ENCODE measurements around the gene GOLGA2. TPM values are rescaled to one million over a fixed set of nuclear protein-coding genes. Genes with fewer than 3 reads are reported as not detected.

GOLGA2 gene
- total RNA-seq, 1 experiment from 2014 or later, result 51.0 TPM

- no peaks in the 10 kb centered on the region for H3K79me2 ChIP-seq (ENCODE audit: insufficient read depth, low read length)
- no peaks in the 10 kb centered on the region for H3K4me1 ChIP-seq (ENCODE audit: insufficient read depth, low read length)
- Mint-ChIP-seq H3K4me1 (peaks cover 0 to 5% of the 10 kb centered on the region in 2 experiments; a peak in 2 of 4 replicates), H3K9me3 (no peaks in the 10 kb centered on the region), H3K27me3 (ENCODE audit: low read depth) (no peaks in the 10 kb centered on the region), H3K4me3 (no peak overlapping the region), H3K36me3 (ENCODE audit: insufficient read depth in 1 of 3, low read depth in 3 of 3) (peaks cover 3 to 9% (median 7%) of the 10 kb centered on the region in 3 experiments; a peak in 4 of 7 replicates), H3K27ac (no peak overlapping the region)
- H3K9me3 ChIP-seq (ENCODE audit: control insufficient read depth, low read depth, low read length), result no peaks in the 10 kb centered on the region
- H2BK120ac ChIP-seq (ENCODE audit: low read depth, low read length, poor library complexity, severe bottlenecking), result no peak overlapping the region
- no peak overlapping the region for H3K4ac ChIP-seq (ENCODE audit: low read depth, low read length)
- H4K91ac ChIP-seq (ENCODE audit: insufficient read length, low read depth, low read length), result no peak overlapping the region
- H3K18ac ChIP-seq (ENCODE audit: insufficient read length, low read depth, low read length), result no peak overlapping the region
- no peak overlapping the region for H2BK5ac ChIP-seq (ENCODE audit: insufficient read length, low read length)
- no peak overlapping the region for H2BK15ac ChIP-seq (ENCODE audit: low read depth, low read length)
- WGBS (ENCODE audit: extremely low coverage, insufficient read length, low lambda C conversion rate), result no CpG with 5 or more reads among the region's 2 CpGs
- H4K5ac ChIP-seq (ENCODE audit: insufficient read length, low read depth, low read length), result no peak overlapping the region
- no peak for DNase-seq
- no peak overlapping the region for H2AK5ac ChIP-seq (ENCODE audit: insufficient read length, low read length)
- no peak overlapping the region for H3K9ac ChIP-seq (ENCODE audit: extremely low read depth, insufficient read length, low read length)
- no peak overlapping the region for H3K27ac ChIP-seq (ENCODE audit: insufficient read length, low read depth, low read length)
- no peak overlapping the region for H4K8ac ChIP-seq (replicated peaks; ENCODE audit: insufficient read length, low read depth, low read length)
- no peaks in the 10 kb centered on the region for H3K79me1 ChIP-seq (ENCODE audit: insufficient read depth, low read depth, low read length, poor library complexity, severe bottlenecking)
- no peaks in the 10 kb centered on the region for H4K20me1 ChIP-seq (ENCODE audit: control insufficient read depth, insufficient read depth, insufficient read length)
- H3K27me3 ChIP-seq (ENCODE audit: insufficient read depth, low read length), result no peaks in the 10 kb centered on the region
- H3K56ac ChIP-seq (ENCODE audit: insufficient read length, low read depth, low read length), result no peak overlapping the region
- no peak overlapping the region for H2BK12ac ChIP-seq (ENCODE audit: insufficient read length, low read depth, low read length)
- no peak overlapping the region for H2BK20ac ChIP-seq (ENCODE audit: low read depth, low read length, poor library complexity, severe bottlenecking)
- no peak overlapping the region for H3T11ph ChIP-seq (ENCODE audit: low read length)
- no peak for TF ChIP-seq CTCF (conservative IDR thresholded peaks at IDR 0.05)
- H3K4me2 ChIP-seq (ENCODE audit: insufficient read depth, insufficient read length, low read length), result no peak overlapping the region
- H3K23ac ChIP-seq (ENCODE audit: insufficient read length, low read depth, low read length), result no peak overlapping the region
- H3K14ac ChIP-seq (ENCODE audit: insufficient read depth, low read length), result no peak overlapping the region
- no peak overlapping the region for H2AFZ ChIP-seq (ENCODE audit: low read length)
- no peaks in the 10 kb centered on the region for H3K23me2 ChIP-seq (ENCODE audit: insufficient read length, low read depth, low read length, poor library complexity, severe bottlenecking)
Observed at GRCh38 chr9:128211981-128212281, 63.9 kb downstream of the GOLGA2 start.
